ENCODE results near the gene CYB5A. TPM values are rescaled to one million over a fixed set of nuclear protein-coding genes. Genes with fewer than 3 reads are reported as not detected.

Gene CYB5A
- total RNA-seq, 3 donors from 2014 or later (not counting 1 experiment from before 2014, with no cell fraction given): 10.4 to 14.6 (median 13.0) TPM

GRCh38 chr18:74283646-74284045, 8.1 kb downstream of the CYB5A start:
- Mint-ChIP-seq H3K27ac (no peak overlapping the region), H3K9me3 (no peaks in the 10 kb centered on the region), H3K27me3 (ENCODE audit: low read depth in 2 of 2) (no peaks in the 10 kb centered on the region), H3K4me1 (peaks cover 20 to 27% of the 10 kb centered on the region in 2 donors), H3K4me3 (no peak overlapping the region), H3K36me3 (no peaks in the 10 kb centered on the region)
- H3K36me3 ChIP-seq (ENCODE audit: control insufficient read depth, insufficient read depth, low read length): no peaks in the 10 kb centered on the region
- WGBS (ENCODE audit: insufficient coverage): 80% methylated on average over 10 of the region's 10 CpGs
- intact Hi-C loops (cut with micrococcal nuclease): no loop called here
- H3K4me1 ChIP-seq (ENCODE audit: control insufficient read depth, insufficient read depth, low read length): peaks cover 9% of the 10 kb centered on the region
- DNase-seq (no peak), ATAC-seq (no peak)
- no peaks in the 10 kb centered on the region for H3K27me3 ChIP-seq (ENCODE audit: control insufficient read depth, insufficient read depth, low read length)
- no peak for TF ChIP-seq CTCF (IDR thresholded peaks at IDR 0.05)
- no peaks in the 10 kb centered on the region for H3K9me3 ChIP-seq (ENCODE audit: control insufficient read depth, insufficient read depth, low read length)
- no peak overlapping the region for H3K4me3 ChIP-seq (ENCODE audit: low read length)
- H3K27ac ChIP-seq (ENCODE audit: low read length): no peak overlapping the region

- Histone ChIP-seq H3K36me3 (ENCODE audit: control insufficient read depth, insufficient read depth, low read length) (no peaks in the 10 kb centered on the region), H3K27ac (ENCODE audit: low read length) (no peak overlapping the region), H3K4me3 (ENCODE audit: low read length) (no peak overlapping the region), H3K9me3 (ENCODE audit: control insufficient read depth, insufficient read depth, low read length) (no peaks in the 10 kb centered on the region), H3K4me1 (ENCODE audit: control insufficient read depth, insufficient read depth, low read length) (peaks cover 9% of the 10 kb centered on the region), H3K27me3 (ENCODE audit: control insufficient read depth, insufficient read depth, low read length) (no peaks in the 10 kb centered on the region)
- ATAC-seq (no peak), DNase-seq (peak in 1 of 2 donors; percentile 10)
- intact Hi-C loops (cut with micrococcal nuclease): no loop called here
- no peaks in the 10 kb centered on the region for H3K27me3 Mint-ChIP-seq (ENCODE audit: low read depth in 2 of 2)
- peak overlapping the region in 1 of 2 donors; percentile 48 for H3K27ac Mint-ChIP-seq
- no peak for TF ChIP-seq CTCF (IDR thresholded peaks at IDR 0.05)
- no peaks in the 10 kb centered on the region for H3K36me3 Mint-ChIP-seq
- no peaks in the 10 kb centered on the region for H3K9me3 Mint-ChIP-seq
- 79% methylated on average over 10 of the region's 10 CpGs for WGBS (ENCODE audit: insufficient coverage)
- no peak overlapping the region for H3K4me3 Mint-ChIP-seq
- H3K4me1 Mint-ChIP-seq: peaks cover 20 to 27% of the 10 kb centered on the region in 2 donors
Observed at GRCh38 chr18:74282755-74283554, 8.8 kb downstream of the CYB5A start.

- Mint-ChIP-seq H3K27me3 (ENCODE audit: low read depth in 2 of 2) (no peaks in the 10 kb centered on the region), H3K36me3 (no peaks in the 10 kb centered on the region), H3K4me3 (no peak overlapping the region), H3K27ac (peak overlapping the region in 1 of 2 donors; percentile 48), H3K9me3 (no peaks in the 10 kb centered on the region), H3K4me1 (peaks cover 20 to 27% of the 10 kb centered on the region in 2 donors)
- Histone ChIP-seq H3K4me3 (ENCODE audit: low read length) (no peak overlapping the region), H3K4me1 (ENCODE audit: control insufficient read depth, insufficient read depth, low read length) (peaks cover 9% of the 10 kb centered on the region), H3K27ac (ENCODE audit: low read length) (no peak overlapping the region), H3K9me3 (ENCODE audit: control insufficient read depth, insufficient read depth, low read length) (no peaks in the 10 kb centered on the region), H3K27me3 (ENCODE audit: control insufficient read depth, insufficient read depth, low read length) (no peaks in the 10 kb centered on the region), H3K36me3 (ENCODE audit: control insufficient read depth, insufficient read depth, low read length) (no peaks in the 10 kb centered on the region)
- intact Hi-C loops (cut with micrococcal nuclease): no loop called here
- ATAC-seq (no peak), DNase-seq (no peak)
- 50% methylated on average over 11 of the region's 12 CpGs for WGBS (ENCODE audit: insufficient coverage)
- no peak for TF ChIP-seq CTCF (IDR thresholded peaks at IDR 0.05)
Observed at GRCh38 chr18:74281980-74282754, 9.6 kb downstream of the CYB5A start.
